Lower leg skin (tissue), 3 donors: ENCODE data around the gene RASSF5.

Source experiments
- CTCF ChIP-seq, 3 donors: fragments of 450-650 bp; IDR thresholded peaks; one replicate each; pipeline ENCODE4 v1.5.1; 2016; ENCODE audit warnings: antibody characterized with exemption in 3 of 3, mild to moderate bottlenecking in 3 of 3, moderate library complexity in 2 of 3
- POLR2A ChIP-seq, 2 donors: fragments of 450-650 bp; IDR thresholded peaks; one replicate each; pipeline ENCODE4 v1.6.1; 2016 to 2017; ENCODE audit warnings: antibody characterized with exemption in 2 of 2, mild to moderate bottlenecking in 1 of 2, moderate library complexity in 1 of 2

DNA sequence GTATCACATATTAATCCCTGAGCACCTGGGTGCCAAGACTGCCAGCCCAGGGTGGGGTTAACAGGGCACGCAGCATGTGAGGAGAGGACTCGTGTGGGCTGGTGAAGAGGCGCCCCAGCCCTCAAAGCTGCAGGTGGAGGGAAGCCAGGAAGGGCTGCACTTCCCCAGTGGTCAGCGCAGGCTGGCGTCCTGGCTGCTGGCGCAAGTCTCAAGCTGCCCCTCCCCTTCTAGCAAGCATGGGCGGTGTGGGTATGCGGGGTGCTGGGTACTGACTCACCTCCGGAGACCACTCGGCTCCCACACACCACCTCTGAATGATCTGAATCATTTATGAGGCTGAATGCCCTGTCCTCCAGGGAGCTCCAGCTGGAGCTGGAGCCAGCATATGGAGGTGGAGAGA, 60.9 kb downstream of the RASSF5 start:
- TF ChIP-seq CTCF (IDR thresholded peaks at IDR 0.05), result no peak
- no peak for TF ChIP-seq POLR2A (IDR thresholded peaks at IDR 0.05)
